Fibroblast of the conjunctiva (primary cell): ENCODE results near the gene TYMP.
"Not testable (repeated sequence)": the region's sequence is repeated elsewhere in the genome, so short reads cannot be mapped to it uniquely, and the experiment has no call there.

Source experiments
- DNase-seq: peaks from one replicate; pipeline ENCODE4 v3.0.0-alpha.2; 2010; ENCODE audit warnings: low read depth

The TYMP gene

DNA sequence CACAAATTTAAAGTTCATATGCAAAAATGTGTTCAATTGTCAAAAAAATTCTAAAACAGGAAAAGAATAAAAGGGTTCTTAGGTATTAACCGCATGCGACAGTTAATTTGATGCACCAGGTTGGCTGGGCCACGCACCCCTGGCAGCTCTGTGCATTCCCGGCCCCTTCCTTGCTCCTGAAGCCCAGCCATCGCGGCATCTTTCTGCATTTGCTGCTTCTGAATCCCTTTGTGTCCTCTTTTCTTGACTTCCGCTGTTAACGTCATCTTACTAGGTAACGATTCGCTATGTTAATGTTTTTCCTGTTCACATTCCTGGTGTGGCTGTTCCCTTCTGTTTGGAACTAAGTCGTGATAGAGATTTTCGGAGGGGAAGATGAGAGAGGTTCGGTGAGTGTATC, 8.0 kb upstream of the TYMP start:
- no peak for DNase-seq

DNA sequence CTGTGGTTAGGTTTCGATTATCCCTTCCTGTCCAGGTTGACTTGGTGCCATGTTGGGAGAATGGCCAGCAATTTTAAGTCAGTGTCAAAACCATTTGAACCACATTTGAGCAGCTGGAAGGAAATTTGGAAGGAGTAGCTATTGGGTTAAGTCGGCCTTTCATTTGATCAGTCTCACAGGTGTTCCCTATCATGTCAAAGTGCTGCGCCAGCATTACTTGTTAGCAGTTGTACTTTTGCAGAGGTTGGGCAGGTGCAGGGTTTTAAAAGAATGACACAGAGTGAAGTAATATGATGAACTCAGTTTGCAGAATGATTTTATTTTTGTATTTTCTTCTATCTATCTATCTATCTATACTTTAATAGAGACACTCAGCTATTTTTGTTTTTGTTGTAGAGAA, 6.4 kb upstream of the TYMP start:
- DNase-seq: no peak

DNA sequence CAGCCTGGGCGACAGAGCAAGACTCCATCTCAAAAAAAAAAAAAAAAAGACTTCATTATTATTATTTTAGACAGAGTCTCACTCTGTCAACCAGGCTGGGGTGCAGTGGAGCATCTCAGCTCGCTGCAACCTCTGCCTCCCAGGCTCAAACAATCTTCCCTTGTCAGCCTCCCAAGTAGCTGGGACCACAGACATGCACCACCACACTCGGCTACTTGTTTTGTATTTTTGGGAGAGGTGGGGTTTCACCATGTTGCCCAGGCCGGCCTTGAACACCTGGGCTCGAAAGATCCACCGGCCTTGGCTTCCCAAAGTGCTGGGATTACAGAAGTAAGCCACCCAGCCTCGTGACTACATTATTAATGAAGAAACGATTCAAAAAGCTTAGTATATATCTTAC, 5.3 kb upstream of the TYMP start:
- no peak for DNase-seq

DNA sequence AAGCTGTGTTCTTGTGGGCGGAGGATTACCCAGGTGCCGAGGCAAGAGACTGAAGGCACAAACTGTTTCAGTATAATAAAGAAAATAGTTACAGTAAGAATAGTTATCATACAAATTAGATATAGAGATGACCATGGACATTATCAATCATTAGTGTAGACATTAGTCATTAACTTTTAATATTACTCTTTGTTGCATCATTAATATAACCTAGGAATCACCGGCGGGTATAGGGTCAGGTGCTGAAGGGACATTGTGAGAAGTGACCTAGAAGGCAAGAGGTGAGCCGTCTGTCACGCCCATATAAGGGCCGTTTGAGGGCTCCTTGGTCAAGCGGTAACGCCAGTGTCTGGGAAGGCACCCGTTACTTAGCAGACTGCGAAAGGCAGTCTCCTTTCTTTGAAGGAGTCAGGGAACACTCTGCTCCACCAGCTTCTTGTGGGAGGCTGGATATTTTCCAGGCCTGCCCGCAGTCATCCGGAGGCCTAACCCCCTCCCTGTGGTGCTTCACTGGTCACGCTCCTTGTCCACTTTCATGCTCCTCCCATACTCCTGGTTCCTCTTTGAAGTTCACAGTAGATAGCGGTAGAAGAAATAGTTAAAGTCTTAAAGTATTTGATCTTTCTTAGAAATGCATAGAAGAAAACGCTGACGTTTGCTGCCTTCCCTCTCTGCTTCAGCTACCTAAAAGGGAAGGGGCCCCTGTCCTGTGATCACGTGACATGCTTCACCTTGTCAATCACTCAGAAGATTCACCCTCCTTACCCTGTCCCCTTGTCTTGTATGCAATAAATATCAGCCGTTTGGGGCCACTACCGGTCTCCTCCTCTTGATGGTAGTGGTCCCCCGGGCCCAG, 4.3 kb upstream of the TYMP start:
- DNase-seq: not testable (repeated sequence)

DNA sequence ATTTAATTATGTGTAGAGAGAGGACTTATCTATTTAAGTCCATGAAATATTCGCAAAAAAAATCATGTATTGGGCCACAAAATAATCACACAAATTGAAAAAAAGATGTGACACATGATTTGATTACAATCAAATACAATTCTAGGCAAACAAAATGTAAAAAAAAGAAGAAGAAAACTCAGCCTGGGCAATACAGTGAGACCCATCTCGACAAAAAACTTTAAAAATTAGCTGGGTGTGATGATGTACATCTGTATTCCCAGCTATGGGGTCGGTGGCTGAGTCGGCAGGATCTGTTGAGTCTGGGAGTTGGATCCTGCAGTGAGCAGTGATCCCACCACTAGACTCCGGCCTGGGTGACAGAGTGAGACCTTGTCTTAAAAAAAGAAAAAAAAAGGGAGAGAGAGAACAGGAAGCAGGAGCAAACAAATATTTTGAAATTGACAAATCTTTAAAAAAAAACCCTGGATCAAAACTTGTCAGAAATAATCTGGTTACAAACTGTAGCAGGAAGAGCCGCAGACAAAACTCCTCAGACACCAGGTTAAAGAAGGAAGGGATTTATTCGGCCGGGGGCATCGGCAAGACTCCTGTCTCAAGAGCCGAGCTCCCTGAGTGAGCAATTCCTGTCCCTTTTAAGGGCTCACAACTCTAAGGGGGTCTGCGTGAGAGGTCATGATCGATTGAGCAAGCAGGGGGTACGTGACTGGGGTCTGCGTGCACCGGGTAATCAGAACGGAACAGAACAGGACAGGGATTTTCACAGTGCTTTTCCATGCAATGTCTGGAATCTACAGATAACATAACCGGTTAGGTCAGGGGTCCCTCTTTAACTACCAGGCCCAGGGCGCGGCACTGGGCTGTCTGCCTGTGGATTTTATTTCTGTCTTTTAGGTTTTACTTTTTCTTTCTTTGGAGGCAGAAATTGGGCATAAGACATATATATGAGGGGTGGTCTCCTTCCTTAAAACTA, 3.3 kb upstream of the TYMP start:
- no peak for DNase-seq

DNA sequence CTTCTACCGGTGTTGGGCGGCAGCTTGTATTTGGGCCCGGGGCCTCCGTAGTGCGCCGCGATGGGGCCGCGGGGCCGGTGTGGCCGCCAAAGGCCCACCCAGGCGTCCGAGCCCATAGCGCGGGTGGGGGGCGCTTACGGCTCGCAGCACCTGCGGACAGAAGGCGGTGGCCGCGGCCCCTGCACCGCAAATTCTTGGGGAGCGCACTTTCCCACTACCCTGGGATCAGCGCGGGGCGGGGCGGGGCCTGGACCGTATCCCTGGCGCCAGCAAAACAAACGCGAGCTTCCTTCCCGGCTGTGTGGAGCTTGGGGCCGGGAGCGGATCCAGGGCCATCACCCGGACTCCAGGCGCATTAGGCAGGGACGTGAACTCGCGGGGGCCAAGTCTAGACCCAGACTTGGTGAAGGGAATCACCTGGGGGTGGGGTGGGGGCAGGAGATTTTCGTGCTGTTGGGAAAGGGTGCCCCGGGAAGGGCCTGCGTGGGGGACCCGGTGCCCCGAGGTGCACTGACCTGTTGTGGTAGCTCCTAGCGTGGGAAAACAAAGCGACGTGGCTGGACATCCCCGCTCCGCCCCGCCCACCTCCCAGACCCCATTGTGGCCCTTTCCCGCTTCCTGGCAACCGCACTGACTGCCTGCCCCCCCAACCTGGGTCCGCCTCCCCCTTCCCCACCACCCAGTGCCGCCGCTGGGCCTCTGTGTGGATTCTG, 2.3 kb upstream of the TYMP start:
- no peak for DNase-seq

DNA sequence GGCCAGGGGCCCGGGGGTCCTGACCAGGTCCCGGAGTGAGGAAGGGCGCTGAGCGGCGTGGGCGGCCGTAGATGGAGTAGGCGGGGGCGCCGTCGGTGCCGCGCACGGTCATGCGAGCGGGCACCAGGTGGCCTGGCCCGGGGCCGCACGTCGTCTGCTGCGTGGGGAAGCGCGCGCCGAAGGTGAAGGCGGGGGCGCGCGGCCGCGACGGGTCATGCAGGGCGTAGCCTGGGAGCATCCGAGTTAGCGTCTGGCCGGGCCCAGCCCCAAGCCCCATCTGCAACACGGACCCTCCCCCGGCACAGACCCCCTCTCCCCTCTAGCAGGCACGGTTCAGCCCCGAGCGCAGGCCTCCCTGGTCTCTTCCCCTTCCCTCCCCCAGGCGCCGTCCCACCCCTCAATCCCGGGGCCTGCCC, 1.7 kb upstream of the TYMP start:
- no peak for DNase-seq

DNA sequence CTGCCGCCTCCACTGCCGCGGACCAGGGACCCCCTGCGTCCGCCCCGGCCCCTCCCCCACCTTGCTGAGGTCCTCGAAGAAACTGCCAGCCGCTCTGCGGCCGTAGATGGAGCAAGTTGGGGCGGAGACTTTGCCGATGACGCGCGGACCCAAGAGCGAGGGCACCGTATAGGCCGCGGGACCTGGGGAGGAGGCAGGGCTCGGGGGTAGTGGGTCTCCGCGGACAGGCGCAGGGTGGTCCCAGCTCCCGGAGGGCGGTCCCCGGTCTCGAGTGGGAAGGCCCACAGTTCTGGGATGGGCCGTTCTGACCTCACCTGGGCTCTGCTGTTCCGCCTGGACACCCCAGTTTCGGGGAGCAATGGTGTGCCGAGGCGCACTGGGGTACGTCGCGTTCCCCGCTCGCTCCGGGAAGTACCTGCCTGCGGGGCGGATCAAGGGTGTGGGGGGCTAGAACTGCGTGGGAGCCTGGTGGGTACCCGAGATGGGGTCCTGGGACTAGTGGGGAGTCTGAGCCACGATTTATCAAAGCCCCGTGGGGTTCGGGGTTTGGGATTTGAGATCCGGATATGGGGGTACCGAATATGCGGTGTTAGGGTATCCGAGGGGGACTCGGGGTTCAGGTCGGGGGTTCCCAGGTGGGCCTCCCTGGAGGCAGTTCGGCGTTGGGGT, 1.2 kb upstream of the TYMP start:
- DNase-seq: peak; percentile 61

DNA sequence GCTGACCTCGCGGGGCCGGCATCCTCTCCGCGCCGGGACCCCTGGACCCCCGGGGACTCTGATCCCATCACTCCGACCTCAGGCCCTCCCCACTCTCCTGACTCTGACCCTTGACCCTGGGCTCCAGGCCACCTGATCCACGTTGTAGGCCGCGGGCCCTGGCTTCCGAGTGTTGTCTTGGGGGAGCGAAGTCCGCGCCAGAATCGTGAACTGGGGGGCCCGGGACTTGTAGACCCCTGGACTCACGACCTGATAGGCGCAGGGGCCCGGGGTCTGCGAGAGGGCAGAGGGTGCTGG, 716 bp upstream of the TYMP start:
- DNase-seq: no peak

DNA sequence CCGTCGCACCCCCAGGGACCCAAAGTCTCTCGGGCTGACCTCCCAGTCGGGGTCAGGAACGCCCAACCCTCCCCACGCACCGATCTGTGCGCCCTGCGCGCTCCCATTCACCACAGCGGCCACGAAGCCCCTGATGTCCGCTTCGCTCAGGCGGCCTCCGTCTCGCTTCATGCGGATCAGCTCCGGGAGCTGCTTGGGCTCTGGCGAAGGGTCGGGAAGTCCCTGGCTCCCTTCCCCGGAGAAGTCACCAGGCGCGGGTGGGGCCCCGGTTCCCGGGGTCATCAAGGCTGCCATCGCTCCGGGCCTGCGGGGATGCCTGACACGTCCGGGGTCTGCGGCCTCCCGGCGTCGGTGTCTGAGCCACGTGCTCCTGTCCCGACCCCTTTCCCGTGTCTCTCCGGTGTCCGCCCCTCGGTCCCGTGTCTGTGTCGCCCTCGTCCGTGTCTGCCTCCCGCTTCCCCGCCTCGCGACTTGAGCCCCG, 356 bp downstream of the TYMP start:
- no peak for DNase-seq

DNA sequence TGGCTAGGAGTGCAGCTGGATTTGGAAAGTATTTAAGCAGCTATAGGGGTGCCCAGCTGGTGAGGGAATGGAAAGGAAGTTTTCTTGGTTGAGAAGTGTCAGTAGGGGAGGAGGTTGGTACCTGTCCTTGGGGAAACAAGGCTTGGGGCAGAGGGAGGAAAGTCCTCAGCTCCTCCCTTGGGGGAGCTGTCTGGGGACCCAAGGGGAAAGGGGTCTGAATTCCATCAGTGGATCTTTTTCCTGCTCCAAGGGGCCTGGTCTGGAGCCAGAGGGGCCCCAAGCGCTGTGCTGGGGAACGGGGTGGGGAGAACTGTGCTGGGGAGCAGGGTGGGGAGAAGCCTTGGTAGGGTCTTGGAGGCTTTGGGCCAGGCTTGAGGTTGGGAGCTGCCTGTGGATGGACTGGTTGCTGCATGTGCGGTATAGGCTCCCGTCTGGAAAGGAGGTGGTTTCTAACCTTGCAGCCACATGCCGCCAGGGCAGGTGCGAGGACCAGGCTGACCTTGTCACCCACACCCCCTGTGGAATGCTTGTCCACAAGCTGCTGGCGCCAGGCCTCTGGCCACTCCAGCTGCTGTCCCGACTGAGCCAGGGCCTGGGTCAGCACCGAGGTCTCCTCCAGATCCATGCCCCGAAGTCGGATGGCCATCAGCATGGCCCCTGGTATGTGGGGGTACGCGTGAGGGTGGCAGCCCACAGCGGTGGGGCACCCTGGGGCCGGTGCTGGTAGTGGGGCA, 963 bp downstream of the TYMP start:
- no peak for DNase-seq

DNA sequence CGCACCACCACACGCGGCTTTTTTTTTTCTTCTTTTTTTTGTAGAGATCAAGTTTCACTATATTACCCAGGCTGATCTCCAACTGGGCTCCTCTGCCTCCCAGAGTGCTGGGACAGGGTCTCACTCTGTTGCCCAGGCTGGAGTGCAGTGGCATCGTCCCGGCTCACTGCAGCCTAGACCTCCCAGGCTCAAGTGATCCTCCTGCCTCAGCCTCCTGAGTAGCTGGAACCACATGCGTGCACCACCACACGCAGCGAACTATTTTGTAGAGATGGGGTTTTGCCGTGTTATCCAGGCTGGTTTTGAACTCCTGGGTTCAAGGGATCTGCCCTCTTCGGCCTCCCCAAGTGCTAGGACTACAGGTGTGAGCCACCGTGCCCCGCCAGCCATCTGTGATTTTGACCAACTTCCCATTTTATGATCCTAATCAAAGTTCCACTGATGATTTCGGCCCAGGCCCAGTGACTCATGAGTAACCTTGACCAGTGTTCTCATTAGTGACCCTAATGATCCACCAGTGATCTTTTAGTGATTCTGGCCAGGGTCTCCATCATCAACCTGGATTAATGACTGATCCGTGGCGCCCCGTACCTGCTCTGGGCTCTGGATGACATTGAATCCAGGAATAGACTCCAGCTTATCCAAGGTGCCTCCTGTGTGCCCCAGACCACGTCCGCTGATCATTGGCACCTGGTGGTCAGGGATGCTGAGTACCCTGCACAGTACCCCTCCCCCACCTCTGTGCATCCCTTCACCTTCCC, 1.7 kb downstream of the TYMP start:
- no peak for DNase-seq

DNA sequence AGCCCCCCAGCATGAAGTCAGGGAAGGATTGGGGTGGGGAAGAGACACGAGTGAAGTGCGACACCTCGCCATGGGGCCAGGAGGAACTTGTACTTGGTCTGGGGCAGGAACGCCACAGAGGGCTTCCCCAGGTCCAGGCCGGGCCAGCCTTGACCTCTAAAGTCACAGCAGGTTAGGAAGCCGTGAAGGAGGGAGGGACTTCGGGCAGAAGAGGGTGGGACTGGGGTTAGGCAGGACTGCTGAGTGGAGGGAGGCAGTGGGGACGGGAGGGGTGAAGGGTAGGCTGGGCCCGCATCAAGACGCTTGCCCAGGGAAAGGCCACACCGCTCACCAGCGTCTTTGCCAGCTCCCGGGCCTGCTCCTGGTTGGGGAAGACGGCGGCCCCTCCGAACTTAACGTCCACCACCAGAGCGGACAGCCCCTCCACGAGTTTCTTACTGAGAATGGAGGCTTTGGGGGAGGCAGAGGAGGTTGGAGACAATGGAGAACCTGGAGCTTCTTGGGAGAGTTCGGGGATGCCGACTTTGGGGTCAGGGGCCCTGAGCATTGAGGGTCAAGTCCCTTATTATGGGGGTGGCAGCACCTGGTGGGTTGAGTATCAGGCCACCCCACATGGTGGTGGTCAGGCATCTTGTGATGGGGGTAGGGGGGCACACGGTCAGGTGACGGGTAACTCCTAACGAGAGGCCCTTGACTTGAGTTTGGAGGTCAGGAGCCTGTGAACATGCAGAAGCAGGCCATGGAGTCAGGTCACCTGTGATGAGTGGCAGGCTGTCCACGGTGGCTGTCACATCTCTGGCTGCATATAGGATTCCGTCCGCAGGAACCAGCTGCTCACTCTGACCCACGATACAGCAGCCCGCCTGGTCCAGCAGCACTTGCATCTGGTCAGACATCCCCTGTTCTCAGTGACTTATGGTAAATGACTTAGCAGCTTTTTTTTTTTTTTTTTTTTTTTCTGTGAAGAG, 2.7 kb downstream of the TYMP start:
- peak; percentile 44 for DNase-seq

DNA sequence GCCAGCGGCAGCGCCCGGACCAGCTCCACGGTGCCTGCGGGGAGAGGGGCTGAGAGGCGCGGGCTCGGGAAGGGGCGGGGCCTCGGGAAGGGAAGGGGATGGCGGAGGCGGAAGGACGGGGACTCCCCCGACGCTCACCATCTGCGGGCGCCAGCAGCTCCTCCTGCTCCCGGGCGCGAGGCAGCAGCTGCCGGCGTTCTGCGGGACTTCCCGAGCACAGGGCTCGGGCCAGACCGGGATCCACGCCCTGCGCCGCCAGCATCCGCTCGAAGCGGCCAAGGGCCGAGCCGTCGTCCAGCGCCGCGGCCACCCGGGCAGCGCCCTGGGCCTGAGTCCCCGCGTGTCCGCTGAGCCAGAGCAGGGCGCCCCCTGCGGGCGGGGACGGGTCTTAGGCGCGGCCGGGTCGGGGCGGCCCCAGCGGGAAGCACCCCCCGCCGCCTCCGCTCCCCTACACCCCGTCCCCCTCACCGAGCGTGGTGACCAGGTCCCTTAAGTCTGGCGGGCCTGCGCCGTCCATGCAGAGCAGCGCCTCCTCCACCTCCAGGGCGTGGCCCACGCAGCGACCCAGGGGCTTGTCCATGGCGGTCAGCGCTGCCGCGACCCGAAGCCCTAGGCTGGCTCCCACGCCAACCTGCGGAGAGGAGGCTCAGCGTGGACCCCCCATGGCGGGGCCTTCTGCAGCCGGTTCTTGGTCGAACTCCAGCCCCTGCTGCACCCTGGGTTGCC, 3.5 kb downstream of the TYMP start:
- peak; percentile 57 for DNase-seq

DNA sequence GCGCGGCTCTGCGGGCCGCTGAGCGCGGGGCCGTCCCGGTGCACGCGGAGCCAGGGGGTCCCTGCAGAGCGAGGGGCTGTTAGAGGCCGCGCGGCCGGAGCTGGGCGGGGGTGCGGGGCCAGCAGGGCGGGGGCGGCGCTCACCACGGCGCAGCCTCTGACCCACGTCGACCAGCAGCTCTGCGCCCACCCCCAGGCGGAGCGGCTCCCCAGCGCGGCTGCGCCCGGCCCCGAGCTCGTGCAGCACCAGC, 4.0 kb downstream of the TYMP start:
- no peak for DNase-seq

DNA sequence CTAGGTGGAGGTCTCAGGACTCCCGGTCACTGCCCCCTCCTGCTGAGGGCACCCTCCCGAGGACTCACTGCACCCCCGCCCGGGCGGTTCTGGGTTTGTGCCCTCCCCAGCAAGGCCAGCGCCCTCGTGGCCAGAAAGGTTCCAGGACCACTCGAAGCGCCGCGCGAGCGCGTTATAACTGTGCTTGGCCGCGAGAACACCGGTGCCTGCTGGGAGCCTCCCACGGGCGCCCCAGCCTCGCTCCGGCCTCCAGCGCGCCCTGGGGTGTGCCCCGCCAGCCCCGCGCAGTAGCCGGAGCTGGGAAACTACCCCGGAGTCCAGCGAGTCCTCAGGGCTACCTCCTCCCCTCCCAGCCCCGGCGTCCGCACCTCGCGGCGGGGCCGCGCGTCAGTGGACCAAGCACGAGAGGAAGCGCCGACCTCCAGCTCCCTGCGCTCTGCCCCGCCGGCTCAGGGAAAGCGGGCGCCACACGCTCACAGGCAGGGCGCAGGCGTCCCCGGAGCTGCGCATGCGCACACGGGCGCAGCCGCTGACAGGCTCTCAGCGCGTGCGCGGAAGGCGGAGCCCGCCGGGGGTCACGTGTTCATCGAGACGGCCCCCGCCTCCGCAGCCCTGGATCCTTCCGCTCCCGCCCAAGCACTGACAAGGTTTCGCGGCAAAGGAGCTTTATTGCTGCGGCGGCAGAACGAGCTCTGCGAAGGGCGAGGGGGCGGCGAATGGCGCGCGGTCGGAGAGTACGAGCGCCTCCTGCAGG, 4.5 kb downstream of the TYMP start, which contains the start of gene SCO2:
TSS of gene SCO2 (minus strand) at position 495 of the 754 bp plus-strand sequence. CDS start 1,187 bp downstream, outside the sequence.
- peak; percentile 95 for DNase-seq

DNA sequence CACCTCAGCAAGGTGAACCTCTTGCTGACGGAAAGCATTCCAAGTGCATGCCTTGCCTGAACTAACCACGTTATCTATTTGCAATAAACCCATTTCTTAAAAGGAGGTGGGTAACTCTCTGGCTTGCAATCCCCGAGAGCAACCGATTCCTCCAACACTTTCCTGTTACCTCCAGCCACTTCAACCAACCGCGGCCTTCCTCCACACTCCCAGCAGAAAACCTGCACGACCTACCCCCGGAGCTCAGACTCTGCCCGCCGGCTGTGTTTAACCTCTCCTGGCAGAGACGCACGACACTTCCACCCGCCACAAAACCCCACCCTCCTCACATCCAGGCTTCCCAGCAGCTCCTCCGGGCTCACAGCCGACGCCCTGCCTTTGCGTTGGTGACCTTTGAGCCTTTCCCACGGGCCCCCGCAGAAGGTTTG, 5.1 kb downstream of the TYMP start:
- DNase-seq: no peak
